ENCODE results near the gene FOXM1. TPM values are rescaled to one million over a fixed set of nuclear protein-coding genes. Genes with fewer than 3 reads are reported as not detected.

FOXM1 gene, protein sequence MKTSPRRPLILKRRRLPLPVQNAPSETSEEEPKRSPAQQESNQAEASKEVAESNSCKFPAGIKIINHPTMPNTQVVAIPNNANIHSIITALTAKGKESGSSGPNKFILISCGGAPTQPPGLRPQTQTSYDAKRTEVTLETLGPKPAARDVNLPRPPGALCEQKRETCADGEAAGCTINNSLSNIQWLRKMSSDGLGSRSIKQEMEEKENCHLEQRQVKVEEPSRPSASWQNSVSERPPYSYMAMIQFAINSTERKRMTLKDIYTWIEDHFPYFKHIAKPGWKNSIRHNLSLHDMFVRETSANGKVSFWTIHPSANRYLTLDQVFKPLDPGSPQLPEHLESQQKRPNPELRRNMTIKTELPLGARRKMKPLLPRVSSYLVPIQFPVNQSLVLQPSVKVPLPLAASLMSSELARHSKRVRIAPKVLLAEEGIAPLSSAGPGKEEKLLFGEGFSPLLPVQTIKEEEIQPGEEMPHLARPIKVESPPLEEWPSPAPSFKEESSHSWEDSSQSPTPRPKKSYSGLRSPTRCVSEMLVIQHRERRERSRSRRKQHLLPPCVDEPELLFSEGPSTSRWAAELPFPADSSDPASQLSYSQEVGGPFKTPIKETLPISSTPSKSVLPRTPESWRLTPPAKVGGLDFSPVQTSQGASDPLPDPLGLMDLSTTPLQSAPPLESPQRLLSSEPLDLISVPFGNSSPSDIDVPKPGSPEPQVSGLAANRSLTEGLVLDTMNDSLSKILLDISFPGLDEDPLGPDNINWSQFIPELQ
- total RNA-seq: 10 to 100 TPM; 73.9 to 86.9 TPM

DNA sequence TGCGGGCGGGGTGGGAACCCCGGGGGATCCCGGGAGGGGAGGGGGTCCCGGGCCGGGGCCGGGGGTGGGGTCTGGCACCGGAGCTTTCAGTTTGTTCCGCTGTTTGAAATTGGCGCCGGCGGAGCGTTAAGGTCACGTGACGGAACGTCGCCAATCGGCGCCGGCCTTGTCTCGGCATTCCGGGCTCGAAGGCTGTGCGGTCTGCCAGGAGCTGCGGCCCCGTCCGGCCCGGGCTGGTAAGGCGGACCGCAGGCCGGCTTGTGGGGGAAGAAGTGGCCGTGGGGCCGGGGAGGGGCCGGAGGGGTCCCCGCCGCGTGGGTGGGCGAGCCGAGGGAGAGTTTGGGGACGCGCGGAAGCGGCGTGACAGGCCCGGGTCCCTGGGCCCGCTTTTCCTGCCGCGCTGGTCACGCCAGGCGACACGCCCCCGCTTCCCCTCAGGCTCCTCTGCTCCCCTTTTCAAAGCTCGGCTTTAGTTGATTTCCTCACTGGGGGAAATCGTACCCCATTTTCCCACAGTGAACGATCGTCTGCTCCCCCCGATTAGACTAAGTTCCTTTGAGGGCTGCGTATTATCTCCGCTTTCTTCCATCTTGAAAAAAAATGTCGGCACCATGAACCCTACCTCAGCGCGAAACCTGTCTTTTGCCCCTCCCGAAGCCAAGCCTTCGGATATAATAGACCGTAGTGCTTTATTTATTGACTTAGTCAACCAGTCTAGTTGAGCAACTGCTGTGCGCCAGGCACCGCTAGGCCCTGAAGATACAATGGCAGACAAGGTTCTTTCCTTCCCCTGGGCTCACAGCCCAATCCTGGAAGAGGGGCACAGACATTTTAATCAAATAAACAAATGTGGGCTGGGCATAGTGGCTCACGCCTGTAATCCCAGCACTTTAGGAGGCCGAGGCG lies at the start of gene FOXM1, which contains the start of gene RHNO1:
TSS of gene FOXM1 (minus strand) at position 128 of the 906 bp plus-strand sequence. CDS start 2,696 bp downstream, outside the sequence.
TSS of gene RHNO1 (plus strand) at position 177 of the 906 bp plus-strand sequence. CDS start 8,144 bp downstream, outside the sequence.
- POLR2A ChIA-PET: interaction anchor here (0.8 to 2.3 kb wide), 13 partner anchors 8 to 186 kb away, joined by 3 to 12 read pairs (median 5); partner anchors contain the start of genes FKBP4 and TULP3
- Mint-ChIP-seq H3K27me3 (no peaks in the 10 kb centered on the region), H3K9me3 (no peaks in the 10 kb centered on the region), H3K27ac (peak within 1 kb of the TSS; percentile 96), H3K4me3 (peak within 1 kb of the TSS; percentile 98), H3K4me1 (peaks cover 28% of the 10 kb centered on the region), H3K36me3 (peaks cover 34% of the 10 kb centered on the region)
- peak; percentile 77 for ATAC-seq (ENCODE audit: low read depth)
- DNase-seq: peak; percentile 92

DNA sequence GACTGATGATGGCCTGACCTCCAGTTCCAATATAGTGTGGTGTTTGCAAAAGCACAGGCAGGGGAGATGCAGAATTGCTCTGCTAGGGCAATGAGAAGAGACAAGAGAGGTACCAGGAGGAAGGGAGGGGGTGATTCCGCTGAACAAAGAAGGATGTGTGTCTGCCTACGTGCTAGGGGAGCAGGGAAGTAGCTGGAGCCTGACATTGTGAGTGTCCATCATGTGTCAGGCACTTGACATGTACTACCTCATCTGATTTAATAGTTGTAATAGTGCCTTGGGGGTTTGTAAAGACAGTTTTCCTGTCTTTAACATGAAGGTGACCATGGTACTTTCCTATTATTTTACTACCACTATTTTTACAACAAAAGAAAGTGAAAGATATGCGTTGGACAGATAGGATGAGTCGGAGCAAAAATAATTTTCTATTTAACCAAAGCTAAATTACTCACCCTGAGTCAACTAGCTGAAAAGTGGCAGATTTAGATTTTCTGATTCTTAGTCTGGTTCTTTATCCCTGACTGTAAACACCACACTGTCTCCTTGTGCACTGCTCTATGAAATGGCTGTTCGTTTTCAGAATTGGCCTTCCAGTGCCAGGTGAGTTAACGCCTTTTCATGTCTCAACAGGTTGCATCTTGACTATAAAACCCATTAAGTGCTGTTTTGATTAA lies 48.5 kb upstream of the FOXM1 start:
- no peak overlapping the region for H3K4me3 Mint-ChIP-seq
- H3K27ac Mint-ChIP-seq: no peak overlapping the region
- H3K27me3 Mint-ChIP-seq: no peaks in the 10 kb centered on the region
- POLR2A ChIA-PET: no interaction called here
- DNase-seq (no peak), ATAC-seq (ENCODE audit: low read depth) (no peak)
- H3K4me1 Mint-ChIP-seq: no peaks in the 10 kb centered on the region
- H3K36me3 Mint-ChIP-seq: peaks cover 10% of the 10 kb centered on the region
- no peaks in the 10 kb centered on the region for H3K9me3 Mint-ChIP-seq

DNA sequence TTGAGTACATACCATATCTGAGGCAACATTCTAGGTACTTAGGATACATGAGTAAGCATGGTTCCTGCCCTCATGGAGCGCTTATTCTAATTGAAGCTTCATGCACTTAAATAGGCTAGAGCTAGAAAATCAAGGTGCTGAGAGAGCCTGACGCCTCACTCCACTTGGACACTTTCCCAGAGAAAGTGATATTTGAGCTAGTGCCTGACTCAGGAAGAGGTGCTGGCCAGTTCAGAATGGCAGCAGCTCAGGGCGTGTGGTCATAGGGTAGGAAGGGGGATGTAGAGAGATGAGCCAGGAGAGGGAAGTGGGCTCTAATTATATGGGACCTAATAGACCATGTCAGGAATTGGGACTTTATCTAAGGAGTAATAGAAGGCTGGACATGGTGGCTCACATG lies 47.0 kb upstream of the FOXM1 start:
- POLR2A ChIA-PET: interaction anchor here (0.7 kb wide), 1 partner anchor 8 kb away, joined by 3 read pairs; no protein-coding TSS in a partner anchor
- no peaks in the 10 kb centered on the region for H3K9me3 Mint-ChIP-seq
- peaks cover 8% of the 10 kb centered on the region for H3K36me3 Mint-ChIP-seq
- H3K4me1 Mint-ChIP-seq: no peaks in the 10 kb centered on the region
- H3K27me3 Mint-ChIP-seq: no peaks in the 10 kb centered on the region
- H3K27ac Mint-ChIP-seq: no peak overlapping the region
- no peak overlapping the region for H3K4me3 Mint-ChIP-seq
- DNase-seq (no peak), ATAC-seq (ENCODE audit: low read depth) (no peak)

DNA sequence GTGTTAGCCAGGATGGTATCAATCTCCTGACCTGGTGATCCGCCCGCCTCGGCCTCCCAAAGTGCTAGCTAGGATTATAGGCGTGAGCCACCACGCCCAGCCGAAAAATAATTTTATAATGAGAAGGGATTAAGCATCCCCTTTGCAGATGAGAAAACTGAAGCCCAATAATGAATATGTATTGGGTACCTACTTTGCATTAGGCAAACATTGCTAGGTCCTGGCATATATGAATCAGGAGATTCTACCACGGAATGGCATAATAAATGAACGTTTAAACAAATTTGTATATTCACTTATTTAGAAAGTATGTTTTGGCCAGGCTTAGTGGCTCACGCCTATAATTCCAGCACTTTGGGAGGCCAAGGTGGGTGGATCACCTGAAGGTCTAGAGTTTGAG lies 46.1 kb upstream of the FOXM1 start:
- DNase-seq (no peak), ATAC-seq (ENCODE audit: low read depth) (no peak)
- Mint-ChIP-seq H3K9me3 (no peaks in the 10 kb centered on the region), H3K27me3 (no peaks in the 10 kb centered on the region), H3K4me3 (no peak overlapping the region), H3K36me3 (peaks cover 8% of the 10 kb centered on the region), H3K4me1 (no peaks in the 10 kb centered on the region), H3K27ac (no peak overlapping the region)
- POLR2A ChIA-PET: no interaction called here

DNA sequence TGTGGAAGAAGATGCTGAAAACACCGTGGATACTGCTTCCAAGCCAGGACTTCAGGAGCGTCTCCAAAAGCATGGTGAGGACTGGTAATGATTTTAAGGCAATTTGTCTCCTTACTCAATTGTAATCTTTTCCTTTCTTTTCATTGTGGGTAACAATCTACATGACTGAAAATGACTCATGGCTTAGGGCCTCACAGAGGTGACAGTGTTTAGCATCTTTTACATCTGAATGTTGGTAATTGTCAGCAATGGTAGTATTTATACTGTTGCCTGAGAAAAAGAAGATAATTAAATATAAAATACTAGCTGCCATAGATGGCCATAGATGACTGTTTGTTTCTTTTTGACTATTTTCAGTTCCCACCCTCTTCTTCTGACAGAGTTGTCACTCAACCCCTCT lies 45.4 kb upstream of the FOXM1 start:
- POLR2A ChIA-PET: interaction anchor here (0.6 kb wide), 1 partner anchor 11 kb away, joined by 4 read pairs; no protein-coding TSS in a partner anchor
- DNase-seq (no peak), ATAC-seq (ENCODE audit: low read depth) (no peak)
- H3K4me3 Mint-ChIP-seq: no peak overlapping the region
- peaks cover 8% of the 10 kb centered on the region for H3K36me3 Mint-ChIP-seq
- no peaks in the 10 kb centered on the region for H3K9me3 Mint-ChIP-seq
- no peak overlapping the region for H3K27ac Mint-ChIP-seq
- no peaks in the 10 kb centered on the region for H3K27me3 Mint-ChIP-seq
- no peaks in the 10 kb centered on the region for H3K4me1 Mint-ChIP-seq

DNA sequence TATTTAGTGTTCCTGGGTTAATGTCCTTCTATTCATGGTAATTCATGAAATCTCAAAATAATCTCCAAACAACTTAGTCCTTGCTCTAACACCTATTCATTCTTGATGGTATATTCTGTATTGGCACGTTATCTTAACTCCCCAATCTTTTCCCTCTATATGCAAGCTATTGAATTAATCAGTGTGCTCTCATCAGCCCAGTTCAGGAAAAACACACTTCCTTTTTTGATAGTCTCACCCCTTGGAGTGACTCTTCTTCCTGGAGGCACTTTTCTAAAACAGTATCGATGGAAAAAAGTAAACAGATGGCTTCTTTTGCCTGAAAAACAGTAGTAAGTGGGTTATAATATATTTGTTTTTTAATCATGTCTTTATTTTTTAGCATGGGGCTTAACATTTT lies 42.3 kb upstream of the FOXM1 start:
- DNase-seq (no peak), ATAC-seq (ENCODE audit: low read depth) (no peak)
- H3K4me3 Mint-ChIP-seq: no peak overlapping the region
- H3K27ac Mint-ChIP-seq: no peak overlapping the region
- POLR2A ChIA-PET: no interaction called here
- peaks cover 8% of the 10 kb centered on the region for H3K36me3 Mint-ChIP-seq
- no peaks in the 10 kb centered on the region for H3K9me3 Mint-ChIP-seq
- H3K4me1 Mint-ChIP-seq: no peaks in the 10 kb centered on the region
- H3K27me3 Mint-ChIP-seq: no peaks in the 10 kb centered on the region

DNA sequence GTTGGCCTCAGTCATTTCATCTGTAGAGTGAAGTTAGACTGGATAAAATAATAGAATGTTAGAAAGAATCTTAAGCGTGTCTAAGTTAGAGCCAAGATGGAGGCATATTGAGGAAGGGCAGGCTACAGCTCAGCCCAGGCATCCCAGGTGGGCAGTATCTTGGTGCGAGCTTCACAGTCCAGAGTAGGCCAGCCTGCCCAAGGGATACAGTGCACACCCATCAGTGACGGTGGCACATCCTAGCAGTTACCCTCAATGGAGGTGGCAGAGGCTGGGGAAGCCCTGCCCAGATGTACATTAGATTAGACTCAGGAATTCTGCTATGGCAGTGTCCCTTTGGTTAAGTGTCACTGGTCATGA lies 35.2 kb upstream of the FOXM1 start:
- Mint-ChIP-seq H3K27ac (no peak overlapping the region), H3K4me3 (no peak overlapping the region), H3K27me3 (no peaks in the 10 kb centered on the region), H3K4me1 (no peaks in the 10 kb centered on the region), H3K36me3 (peaks cover 2% of the 10 kb centered on the region), H3K9me3 (no peaks in the 10 kb centered on the region)
- POLR2A ChIA-PET: no interaction called here
- DNase-seq (no peak), ATAC-seq (ENCODE audit: low read depth) (no peak)

DNA sequence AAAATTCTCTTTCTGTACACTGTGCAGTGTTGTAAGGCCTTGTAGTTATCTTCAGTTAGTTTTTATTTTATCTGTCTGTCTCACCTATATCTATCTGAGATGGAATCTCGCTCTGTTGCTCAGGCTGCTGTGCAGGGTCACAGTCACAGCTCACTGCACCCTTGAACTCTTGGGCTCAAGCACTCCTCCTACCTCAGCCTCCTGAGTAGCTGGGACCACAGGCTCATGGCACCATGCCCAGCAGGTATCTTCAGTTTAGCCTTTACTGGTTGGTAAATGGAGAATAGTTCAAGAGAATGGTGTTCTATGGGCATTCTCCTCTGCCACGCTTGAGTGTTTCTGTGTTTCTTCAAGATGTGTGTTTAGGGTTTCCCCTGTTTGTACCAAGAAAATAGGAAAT lies 27.3 kb upstream of the FOXM1 start:
- POLR2A ChIA-PET: no interaction called here
- ATAC-seq (ENCODE audit: low read depth) (no peak), DNase-seq (no peak)
- Mint-ChIP-seq H3K9me3 (no peaks in the 10 kb centered on the region), H3K27me3 (no peaks in the 10 kb centered on the region), H3K36me3 (no peaks in the 10 kb centered on the region), H3K4me1 (no peaks in the 10 kb centered on the region), H3K27ac (no peak overlapping the region), H3K4me3 (no peak overlapping the region)

DNA sequence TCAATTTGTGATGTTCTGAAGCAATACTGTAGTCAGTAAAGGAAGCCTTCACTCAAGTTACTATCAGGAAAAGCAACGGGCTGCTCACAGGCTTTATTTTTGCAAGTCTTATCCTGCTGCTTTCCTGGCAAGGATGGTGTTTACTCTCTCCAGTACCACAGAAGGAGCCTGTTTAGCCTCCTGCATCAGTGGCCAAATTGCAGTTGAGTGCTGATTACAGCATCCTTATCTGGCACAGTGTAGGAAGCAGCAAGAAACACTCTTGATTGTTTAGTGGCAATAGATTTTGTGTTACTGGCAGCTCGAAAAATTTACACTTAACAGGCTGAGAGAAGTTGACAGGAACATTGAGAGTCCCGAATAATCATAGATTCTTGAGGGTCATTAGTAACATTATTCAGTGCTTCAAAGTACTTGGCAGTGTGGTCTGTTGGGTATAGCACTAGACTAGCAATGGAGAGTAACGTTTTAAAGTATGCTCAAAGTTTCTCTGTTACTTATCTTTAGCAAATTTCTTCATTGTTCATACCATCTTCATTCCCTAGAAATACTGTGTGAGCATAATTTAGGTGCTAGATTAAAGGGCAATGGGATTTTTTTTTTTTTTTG lies 25.4 kb upstream of the FOXM1 start:
- H3K27ac Mint-ChIP-seq: no peak overlapping the region
- H3K4me1 Mint-ChIP-seq: no peaks in the 10 kb centered on the region
- DNase-seq: no peak
- H3K36me3 Mint-ChIP-seq: no peaks in the 10 kb centered on the region
- H3K27me3 Mint-ChIP-seq: no peaks in the 10 kb centered on the region
- no peak for ATAC-seq (ENCODE audit: low read depth)
- POLR2A ChIA-PET: no interaction called here
- H3K9me3 Mint-ChIP-seq: no peaks in the 10 kb centered on the region
- no peak overlapping the region for H3K4me3 Mint-ChIP-seq

DNA sequence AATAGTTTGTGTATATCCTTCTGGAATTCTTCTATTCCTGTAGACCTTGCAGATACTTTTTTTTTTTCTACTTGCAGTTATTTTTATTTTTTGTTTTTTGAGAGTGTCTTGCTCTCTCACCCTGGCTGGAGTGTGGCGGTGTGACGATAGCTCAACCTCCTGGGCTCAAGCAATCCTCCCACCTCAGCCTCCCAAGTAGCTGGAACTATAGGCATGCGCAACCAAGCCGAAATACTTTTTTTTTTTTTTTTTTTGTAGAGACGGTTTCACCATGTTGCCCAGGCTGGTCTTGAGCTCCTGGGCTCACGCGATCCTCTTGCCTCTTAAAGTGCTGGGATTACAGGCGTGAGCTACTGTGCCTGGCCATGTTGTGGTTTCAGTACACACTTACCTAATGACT lies 23.7 kb upstream of the FOXM1 start:
- H3K4me1 Mint-ChIP-seq: no peaks in the 10 kb centered on the region
- no peaks in the 10 kb centered on the region for H3K36me3 Mint-ChIP-seq
- no peaks in the 10 kb centered on the region for H3K27me3 Mint-ChIP-seq
- no peak overlapping the region for H3K27ac Mint-ChIP-seq
- DNase-seq: no peak
- H3K9me3 Mint-ChIP-seq: no peaks in the 10 kb centered on the region
- no peak overlapping the region for H3K4me3 Mint-ChIP-seq
- POLR2A ChIA-PET: no interaction called here
- no peak for ATAC-seq (ENCODE audit: low read depth)

DNA sequence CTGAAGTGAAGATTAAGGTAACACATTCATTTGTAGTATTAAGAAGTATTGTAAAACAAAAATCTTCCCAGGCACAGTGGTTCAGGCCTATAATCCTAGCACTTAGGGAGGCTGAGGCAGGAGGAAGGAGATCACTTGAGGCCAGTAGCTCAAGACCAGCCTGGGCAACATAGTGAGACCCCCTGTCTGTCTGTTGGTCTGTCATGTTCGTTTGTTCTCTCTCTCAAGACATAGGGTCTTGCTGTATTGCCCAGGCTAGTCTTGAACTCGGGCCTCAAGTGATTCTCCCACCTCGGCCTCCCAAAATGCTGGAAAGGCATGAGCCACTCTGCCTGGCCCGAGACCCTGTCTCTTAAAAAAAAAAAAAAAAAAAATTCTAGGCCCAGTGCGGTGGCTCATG lies 20.4 kb upstream of the FOXM1 start:
- H3K4me1 Mint-ChIP-seq: peaks cover 3% of the 10 kb centered on the region
- H3K27me3 Mint-ChIP-seq: no peaks in the 10 kb centered on the region
- DNase-seq (no peak), ATAC-seq (ENCODE audit: low read depth) (no peak)
- H3K9me3 Mint-ChIP-seq: no peaks in the 10 kb centered on the region
- H3K4me3 Mint-ChIP-seq: no peak overlapping the region
- H3K36me3 Mint-ChIP-seq: no peaks in the 10 kb centered on the region
- H3K27ac Mint-ChIP-seq: no peak overlapping the region
- POLR2A ChIA-PET: no interaction called here

DNA sequence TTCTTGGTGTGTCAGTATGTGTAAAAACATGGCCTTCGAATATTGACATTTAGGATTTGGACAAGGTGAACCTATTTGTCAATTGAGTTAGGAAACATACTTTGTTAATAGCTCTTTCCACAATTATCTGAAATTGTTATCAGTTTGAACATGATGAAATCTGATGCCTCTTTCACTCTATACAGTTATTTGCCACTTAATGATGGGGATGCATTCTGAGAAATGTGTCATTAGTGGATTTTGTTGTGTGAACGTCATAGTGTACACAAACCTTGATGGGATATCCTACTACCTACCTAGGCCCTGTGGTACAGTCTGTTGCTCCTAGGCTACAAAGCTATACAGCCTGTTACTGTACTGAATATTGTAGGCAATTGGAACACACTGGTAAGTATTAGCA lies 18.5 kb upstream of the FOXM1 start:
- H3K4me3 Mint-ChIP-seq: no peak overlapping the region
- POLR2A ChIA-PET: no interaction called here
- H3K27me3 Mint-ChIP-seq: no peaks in the 10 kb centered on the region

More for the DNA sequence above, 18.5 kb upstream of the FOXM1 start:
- H3K36me3 Mint-ChIP-seq: no peaks in the 10 kb centered on the region
- peaks cover 13% of the 10 kb centered on the region for H3K4me1 Mint-ChIP-seq
- no peaks in the 10 kb centered on the region for H3K9me3 Mint-ChIP-seq
- no peak overlapping the region for H3K27ac Mint-ChIP-seq
- no peak for ATAC-seq (ENCODE audit: low read depth)
- no peak for DNase-seq

Measured in activated naive CD8-positive, alpha-beta T cell treated with anti-CD3 and anti-CD28 coated beads, Interleukin-2, amount 10 ng/mL, durations not matched to agents 7 days and 5 days (primary cell).